GM19372 (cell line): Measurements from ENCODE around the gene TRERF1.
"Not testable (repeated sequence)": the region's sequence is repeated elsewhere in the genome, so short reads cannot be mapped to it uniquely, and the experiment has no call there.

Experiments
- ATAC-seq: cut with Tn5 transposase; IDR thresholded peaks from one replicate; pipeline ENCODE4 v1.9.1; 2021; ENCODE audit warnings: mild to moderate bottlenecking, low read depth, moderate library complexity; ENCODE audit not compliant: unreplicated experiment

Gene TRERF1

DNA sequence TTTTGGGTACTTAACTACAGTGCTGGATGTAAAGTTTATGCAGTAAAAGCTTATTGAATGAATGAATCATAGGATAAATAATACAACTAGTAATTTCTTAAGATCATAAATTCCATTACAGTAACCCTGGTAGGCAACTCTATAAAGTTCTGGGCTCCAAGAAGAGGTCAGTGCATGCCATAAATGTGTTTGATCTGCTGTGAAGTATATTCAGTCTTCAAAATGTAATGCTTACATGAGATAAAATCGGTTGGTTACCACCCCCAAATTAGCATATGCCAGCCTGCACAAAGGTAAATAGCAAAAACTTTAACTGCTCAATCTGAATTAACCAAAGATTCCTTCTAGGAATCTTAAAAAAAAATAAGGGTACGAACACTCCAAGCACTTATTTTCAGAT, 244.2 kb downstream of the TRERF1 start:
- ATAC-seq: not testable (repeated sequence)

DNA sequence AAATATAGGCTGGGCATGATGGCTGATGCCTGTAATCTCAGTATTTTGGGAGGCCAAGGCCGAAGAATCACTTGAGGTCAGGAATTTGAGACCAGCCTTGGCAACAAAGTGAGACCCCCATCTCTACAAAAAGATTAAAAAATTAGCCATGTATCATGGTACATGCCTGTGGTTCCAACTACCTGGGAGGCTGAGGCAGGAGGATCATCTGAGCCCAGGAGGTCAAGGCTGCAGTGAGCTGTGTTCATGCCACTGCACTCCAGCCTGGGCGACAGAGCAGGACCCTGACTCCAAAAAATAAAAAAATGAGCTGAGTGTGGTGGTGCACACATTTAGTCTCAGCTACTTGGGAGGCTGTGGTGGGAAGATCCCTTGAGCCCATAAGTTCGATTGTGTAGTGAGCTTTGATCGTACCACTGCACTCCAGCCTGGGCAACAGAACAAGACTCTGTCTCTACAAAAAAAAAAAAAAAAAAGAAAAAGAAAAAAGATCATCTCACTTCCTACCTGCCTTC, 246.9 kb downstream of the TRERF1 start:
- no peak for ATAC-seq

DNA sequence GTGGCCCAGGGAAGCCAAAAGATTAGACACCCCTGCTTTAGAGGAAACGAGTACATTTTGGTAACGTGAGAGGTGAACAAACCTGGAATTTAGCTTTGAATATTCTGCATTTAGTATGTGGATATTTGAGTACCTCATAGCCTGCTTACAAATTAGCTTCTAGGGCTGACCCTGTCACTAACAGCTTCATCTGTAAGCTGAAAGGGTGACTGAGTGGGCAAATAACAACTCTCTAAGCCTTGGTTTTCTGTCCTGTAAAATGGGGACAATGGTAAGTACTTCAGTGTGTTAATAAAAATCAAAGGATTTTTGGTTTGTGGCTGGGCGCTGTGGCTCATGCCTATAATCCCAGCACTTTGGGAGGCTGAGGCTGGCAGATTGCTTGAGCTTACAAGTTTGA, 248.5 kb downstream of the TRERF1 start:
- no peak for ATAC-seq

- ATAC-seq: not testable (repeated sequence)
These were observed 249.4 kb downstream of the TRERF1 start for GRCh38 chr6:42202131-42202915.

GRCh38 chr6:42201382-42201781, 250.3 kb downstream of the TRERF1 start:
- ATAC-seq: no peak

GRCh38 chr6:42200035-42200434, 251.7 kb downstream of the TRERF1 start:
- no peak for ATAC-seq

- no peak for ATAC-seq
These were observed 252.4 kb downstream of the TRERF1 start for GRCh38 chr6:42199106-42199981.

- no peak for ATAC-seq
These were observed 254.0 kb downstream of the TRERF1 start for GRCh38 chr6:42197555-42198362.

- ATAC-seq: no peak
These were observed 256.3 kb downstream of the TRERF1 start for GRCh38 chr6:42195415-42195814.

GRCh38 chr6:42194056-42194455, 257.7 kb downstream of the TRERF1 start:
- ATAC-seq: no peak

DNA sequence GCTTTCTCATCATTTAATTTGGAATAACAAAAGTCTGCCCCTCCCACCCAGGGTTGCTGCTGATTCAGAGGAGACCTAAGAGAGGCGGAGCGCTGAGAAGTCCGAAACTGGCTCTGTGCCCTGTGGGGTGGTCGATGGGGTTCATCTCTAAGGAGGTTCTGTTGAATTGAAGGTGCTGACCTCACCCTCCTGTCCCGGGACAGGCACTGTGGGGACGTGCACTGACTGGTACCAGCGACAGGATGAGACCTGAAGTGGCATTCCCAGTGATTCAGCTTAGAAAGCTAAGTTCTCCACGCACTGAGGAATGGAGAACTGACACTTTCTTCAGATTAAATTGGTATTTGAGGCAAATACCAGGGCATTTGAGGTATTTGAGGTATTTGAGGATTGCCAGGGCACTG, 258.2 kb downstream of the TRERF1 start:
- no peak for ATAC-seq

DNA sequence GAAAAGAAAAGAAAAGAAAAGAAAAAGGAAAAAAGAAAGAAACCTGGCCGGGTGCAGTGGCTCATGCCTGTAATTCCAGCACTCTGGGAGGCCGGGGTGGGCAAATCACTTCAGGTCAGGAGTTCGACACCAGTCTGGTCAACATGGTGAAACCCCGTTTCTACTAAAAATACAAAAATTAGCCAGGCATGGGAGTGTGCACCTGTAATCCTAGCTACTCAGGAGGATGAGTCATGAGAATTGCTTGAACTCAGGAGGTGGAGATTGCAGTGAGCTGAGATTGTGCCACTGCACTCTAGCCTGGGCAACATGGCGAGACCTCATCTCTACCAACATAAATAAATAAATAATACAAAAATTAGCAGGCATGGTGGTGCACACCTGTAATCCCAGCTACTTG, 259.3 kb downstream of the TRERF1 start:
- ATAC-seq: not testable (repeated sequence)

GRCh38 chr6:42190554-42191183, 261.1 kb downstream of the TRERF1 start:
- no peak for ATAC-seq

DNA sequence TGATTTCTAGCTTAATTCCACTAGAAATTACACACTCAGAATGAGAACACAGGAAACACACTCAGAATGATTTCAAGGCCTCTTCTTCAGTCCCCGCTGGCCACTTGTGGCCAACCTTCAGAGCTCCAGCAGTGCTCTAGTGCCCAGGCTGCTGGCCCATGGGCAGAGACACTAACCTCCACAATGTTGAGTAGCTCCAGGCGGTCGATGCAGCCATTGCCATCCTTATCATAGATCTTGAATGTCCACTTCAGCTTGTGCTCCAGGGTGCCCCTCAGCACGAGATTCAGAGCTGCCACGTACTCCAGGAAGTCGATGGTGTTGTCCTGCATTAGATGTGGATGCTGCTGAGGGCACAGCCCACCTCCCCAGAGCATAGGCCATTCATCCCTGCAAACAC, 263.3 kb downstream of the TRERF1 start:
- no peak for ATAC-seq

DNA sequence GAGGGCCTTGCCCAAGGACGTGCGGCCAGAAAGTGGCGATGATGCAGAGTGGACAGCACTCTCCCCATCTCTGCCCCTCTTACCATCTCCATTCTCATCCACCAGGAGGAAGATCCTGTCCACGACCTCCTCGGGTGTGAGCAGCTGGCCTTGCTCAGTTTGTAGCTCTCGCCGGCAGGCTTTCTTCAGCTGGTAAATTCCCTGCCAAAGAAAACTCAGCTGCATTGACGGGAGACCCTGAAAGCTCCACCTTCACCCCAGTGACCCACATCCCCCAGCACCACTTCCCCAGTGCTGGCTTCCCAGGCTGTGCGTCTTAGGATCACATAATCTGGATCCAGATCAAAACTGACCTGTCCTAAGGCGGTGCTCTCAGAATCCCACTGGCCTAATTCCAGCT, 266.1 kb downstream of the TRERF1 start:
- no peak for ATAC-seq

DNA sequence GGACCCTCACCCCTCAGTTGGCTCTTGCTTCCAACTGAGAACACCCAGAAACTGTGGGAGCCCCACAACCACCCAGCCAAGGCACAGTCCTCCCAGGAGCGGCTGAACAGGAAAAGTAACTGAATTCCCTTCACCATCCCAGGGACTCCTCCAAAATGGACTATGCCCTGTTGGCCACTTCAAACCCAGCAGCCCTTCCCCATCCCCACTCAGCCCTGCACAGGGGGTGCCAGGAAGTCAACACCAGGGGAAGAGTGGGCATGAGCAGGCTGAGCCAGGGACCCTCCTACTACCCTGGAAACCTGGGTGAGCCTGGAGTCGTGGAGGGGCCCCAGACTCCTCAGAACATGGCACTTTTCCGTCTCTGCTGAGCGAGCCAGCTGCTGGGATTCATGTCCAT, 267.3 kb downstream of the TRERF1 start:
- no peak for ATAC-seq

DNA sequence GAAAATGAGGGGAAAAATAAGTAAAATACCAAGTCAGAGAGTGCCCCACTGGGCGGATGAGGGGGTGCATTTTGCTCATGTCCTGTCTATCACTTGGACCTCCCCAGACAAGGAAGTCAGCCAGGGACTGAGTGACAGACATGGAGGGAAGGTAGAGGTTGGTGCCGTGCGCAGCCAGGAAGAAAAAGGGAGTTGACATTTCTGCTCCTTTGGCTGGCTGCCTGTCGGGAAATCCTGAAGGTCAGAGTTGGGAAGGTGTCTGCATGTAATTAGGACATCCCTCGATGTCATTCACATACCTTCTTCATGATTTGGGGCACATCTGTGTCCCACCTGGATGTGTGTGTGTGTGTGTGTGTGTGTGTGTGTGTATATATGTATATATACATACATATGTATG, 269.6 kb downstream of the TRERF1 start:
- ATAC-seq: no peak

- ATAC-seq: no peak
These were observed 271.8 kb downstream of the TRERF1 start for GRCh38 chr6:42179945-42180313.

GRCh38 chr6:42179261-42179944, 272.3 kb downstream of the TRERF1 start:
- ATAC-seq: no peak
